ENCODE results near the gene PSG4. TPM values are rescaled to one million over a fixed set of nuclear protein-coding genes. Genes with fewer than 3 reads are reported as not detected.
A peak's percentile ranks its signal among the peaks of the same experiment; 100 is the strongest.
"Not testable (repeated sequence)": the region's sequence is repeated elsewhere in the genome, so short reads cannot be mapped to it uniquely, and the experiment has no call there.

Gene PSG4
- total RNA-seq, 2 donors from 2014 or later: 0.20 to 0.51 TPM

DNA sequence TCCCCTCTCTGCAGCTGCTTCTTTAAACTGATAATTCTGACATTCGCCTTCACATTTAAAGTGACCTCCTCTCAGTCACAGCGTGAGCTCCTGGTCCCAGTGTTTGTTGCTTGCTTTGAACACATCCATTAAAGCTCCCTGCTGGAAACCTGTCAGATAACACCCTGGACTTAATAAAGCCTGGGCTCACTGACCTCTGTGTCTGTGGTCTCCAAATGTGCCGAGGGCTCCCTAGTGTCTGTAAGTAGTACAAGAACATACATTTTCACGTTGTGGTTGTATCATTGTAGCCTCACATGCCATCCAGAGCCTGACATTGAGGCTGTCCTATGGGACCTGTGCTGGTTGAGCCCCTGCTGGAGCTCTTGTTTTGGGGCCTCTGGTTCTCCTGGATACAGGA is 2.6 kb upstream of the PSG4 start:
- Mint-ChIP-seq H3K36me3 (no peaks in the 10 kb centered on the region), H3K27ac (no peak overlapping the region), H3K9me3 (no peaks in the 10 kb centered on the region)
- no peak for ATAC-seq
- no peak for DNase-seq (ENCODE audit: low spot score in 2 of 2)

- not testable (repeated sequence) for H3K36me3 Mint-ChIP-seq, H3K9me3 Mint-ChIP-seq, H3K27ac Mint-ChIP-seq, ATAC-seq
- DNase-seq (ENCODE audit: low spot score in 2 of 2): peak in 1 of 2 donors; percentile 24
Observed at GRCh38 chr19:43207174-43207573, 1.7 kb upstream of the PSG4 start.

GRCh38 chr19:43203611-43204010 is 1.8 kb downstream of the PSG4 start:
- not testable (repeated sequence) for DNase-seq (ENCODE audit: low spot score in 2 of 2); ATAC-seq; H3K27ac Mint-ChIP-seq; H3K36me3 Mint-ChIP-seq; H3K9me3 Mint-ChIP-seq

GRCh38 chr19:43201891-43202290 is 3.5 kb downstream of the PSG4 start:
- not testable (repeated sequence) for H3K36me3 Mint-ChIP-seq; H3K27ac Mint-ChIP-seq; ATAC-seq; DNase-seq (ENCODE audit: low spot score in 2 of 2); H3K9me3 Mint-ChIP-seq

DNA sequence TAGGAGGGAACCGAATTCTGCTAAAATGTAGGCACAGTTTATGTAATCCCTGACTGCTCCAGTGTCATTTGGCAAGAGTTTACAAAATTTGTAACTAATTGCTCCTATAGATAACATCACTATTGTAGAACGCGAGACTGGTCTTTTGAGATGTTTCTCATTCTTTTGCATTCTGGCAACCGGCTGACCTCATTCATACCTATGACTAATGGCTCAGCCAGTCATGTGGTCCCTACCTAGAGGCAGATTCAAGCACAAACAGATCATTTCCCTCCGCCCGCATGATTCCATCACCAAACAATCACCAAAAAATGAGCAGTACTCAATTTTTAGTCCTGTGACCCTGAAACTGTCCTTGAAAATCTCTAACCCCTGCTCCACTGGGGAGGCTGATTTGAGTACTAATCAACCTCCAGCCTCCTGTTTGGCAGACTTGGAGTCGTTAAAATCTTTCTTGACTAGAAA is 4.1 kb downstream of the PSG4 start:
- not testable (repeated sequence) for H3K9me3 Mint-ChIP-seq, H3K36me3 Mint-ChIP-seq, H3K27ac Mint-ChIP-seq

DNA sequence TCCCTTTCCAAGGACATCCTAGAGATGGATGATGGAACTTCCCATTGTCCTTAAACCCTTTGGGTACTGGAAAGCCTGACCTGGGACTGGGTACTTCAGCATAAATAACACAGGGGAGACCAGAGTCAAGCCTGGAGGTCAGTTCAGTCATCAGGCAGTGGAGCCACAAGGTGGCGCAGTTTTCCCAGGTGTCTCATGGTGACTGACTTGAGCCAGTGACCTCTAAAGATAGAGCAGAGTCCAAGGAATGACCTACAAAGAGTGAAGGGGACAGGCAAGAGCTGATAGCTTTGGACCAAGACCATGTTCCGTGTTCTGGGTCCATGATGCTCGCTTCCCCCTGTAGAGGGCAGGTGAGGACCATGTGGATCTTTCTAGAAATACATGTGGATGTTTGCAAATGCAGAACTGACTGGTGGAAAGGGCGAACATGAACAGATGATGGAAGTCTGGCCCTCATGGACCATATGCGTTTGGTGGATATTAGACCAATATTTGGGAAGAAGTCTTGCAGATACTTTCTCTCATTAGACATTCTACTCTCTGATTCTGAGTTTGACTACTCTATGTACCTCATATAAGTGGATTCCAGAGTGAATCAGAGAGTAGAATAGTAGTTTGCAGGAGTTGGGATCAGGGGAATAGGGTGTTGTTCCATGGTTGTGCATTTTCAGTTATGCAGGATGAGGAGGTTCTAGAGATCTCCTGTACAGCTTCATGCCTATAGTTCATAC is 6.6 kb downstream of the PSG4 start:
- H3K27ac Mint-ChIP-seq, H3K36me3 Mint-ChIP-seq, H3K9me3 Mint-ChIP-seq, ATAC-seq: not testable (repeated sequence)
- peak in 1 of 2 donors; percentile 22 for DNase-seq (ENCODE audit: low spot score in 2 of 2)

More for the DNA sequence above, 4.1 kb downstream of the PSG4 start:
- DNase-seq (ENCODE audit: low spot score in 2 of 2); ATAC-seq: not testable (repeated sequence)

DNA sequence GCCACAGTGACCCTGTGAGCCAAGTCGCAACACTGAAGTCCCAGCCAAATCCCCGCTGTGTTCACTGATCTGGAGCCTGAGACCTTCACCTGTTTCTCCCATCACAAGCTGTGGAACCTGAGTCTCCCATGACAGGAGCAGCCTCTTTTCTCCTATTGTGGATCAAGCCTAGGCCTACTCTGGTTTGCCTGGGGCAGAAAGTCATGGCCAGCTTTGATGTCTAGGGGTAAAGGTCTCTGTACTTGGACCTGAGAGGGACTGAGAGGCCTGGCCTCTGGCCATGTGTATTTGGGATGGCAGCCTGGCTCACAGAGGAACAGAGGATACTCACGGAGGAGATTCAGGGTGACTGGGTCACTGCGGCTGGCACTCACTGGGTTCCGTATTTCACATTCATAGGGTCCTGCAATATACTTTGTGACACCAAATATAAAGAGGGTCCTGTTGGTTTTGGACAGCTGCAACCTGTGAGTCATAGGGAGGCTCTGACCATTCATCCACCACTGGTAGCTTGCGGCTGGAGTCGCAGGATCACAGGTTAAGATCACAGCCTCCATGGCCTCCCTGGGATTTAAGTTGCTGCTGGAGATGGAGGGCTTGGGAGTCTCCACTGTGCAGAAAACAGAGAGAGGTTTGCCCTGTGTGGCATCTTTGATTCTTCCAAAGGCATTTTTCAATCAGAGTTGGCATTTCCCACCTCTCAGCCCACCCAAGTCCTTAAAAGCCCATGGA is 7.6 kb downstream of the PSG4 start:
- not testable (repeated sequence) for DNase-seq (ENCODE audit: low spot score in 2 of 2); H3K9me3 Mint-ChIP-seq; ATAC-seq; H3K36me3 Mint-ChIP-seq; H3K27ac Mint-ChIP-seq

GRCh38 chr19:43194397-43194796 is 11.0 kb downstream of the PSG4 start:
- DNase-seq (ENCODE audit: low spot score in 2 of 2); H3K9me3 Mint-ChIP-seq; H3K36me3 Mint-ChIP-seq: not testable (repeated sequence)

DNA sequence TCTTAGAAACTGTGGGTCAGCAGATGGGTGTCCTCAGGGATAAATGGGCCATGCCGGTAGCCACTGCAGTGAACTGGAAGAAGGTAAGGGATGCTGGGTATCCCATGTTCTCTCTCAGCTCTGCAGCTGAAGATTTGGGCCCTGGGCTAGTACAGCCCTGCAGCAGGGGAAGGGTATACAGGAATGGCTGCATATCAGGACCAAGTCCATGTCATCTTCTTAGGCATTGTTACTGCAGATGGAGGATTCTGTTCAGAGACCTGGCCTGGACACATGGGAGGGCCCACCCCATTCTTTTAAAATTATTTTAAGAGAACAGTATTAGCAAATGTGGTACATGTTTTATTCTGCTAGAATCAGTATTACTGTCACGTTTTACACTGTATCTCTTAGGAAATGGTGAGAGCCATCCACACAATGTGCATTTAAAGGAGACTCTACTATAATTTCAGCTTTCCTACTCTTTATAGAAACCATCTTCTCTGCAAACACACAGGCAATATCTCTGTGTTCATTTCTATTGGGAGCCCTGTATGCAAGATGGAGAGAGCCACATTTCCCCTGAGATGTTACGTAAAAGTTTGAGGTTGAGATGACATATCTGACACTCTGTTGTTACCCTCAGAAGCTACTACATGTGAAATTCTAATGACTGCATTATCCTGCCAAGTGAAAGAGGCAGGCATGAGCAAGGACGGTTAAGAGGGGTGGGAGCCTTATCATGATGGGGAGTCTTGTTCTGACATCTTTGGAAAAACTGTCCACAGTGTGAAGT is 12.9 kb downstream of the PSG4 start:
- ATAC-seq; H3K36me3 Mint-ChIP-seq; DNase-seq (ENCODE audit: low spot score in 2 of 2); H3K9me3 Mint-ChIP-seq; H3K27ac Mint-ChIP-seq: not testable (repeated sequence)

More at GRCh38 chr19:43194397-43194796, 11.0 kb downstream of the PSG4 start:
- not testable (repeated sequence) for ATAC-seq, H3K27ac Mint-ChIP-seq

GRCh38 chr19:43188092-43188491 is 17.3 kb downstream of the PSG4 start:
- DNase-seq (ENCODE audit: low spot score in 2 of 2); H3K36me3 Mint-ChIP-seq; H3K27ac Mint-ChIP-seq; H3K9me3 Mint-ChIP-seq; ATAC-seq: not testable (repeated sequence)

DNA sequence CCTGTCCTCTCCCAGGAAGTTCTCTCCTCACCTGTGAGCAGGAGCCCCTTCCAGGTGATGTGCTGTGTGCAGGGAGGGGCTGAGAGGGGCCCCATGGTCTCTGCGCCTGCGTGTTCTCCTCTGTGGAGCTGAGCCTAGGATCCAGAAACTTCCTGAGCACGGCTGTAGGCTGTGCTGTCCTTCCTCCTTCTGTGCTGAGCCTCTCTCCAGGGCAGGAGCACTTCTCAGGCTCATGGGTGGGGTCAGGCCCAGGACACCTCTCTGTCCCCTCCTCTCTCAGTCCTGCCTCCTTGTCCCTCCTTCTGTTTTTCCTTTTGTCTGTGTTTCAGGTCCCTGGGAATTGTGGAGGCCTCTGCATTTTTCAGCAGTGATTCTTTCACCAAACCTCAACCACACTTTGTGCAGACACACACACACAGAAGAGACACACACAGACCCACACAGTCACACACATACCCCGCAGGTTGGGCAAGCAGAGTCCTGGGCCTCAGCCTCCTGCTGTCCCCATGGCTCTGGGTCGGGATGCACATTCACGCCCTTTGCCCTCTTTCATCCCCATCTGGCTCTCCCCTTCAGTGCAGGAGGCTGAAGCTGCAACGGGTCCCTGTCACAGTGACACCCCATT is 19.0 kb downstream of the PSG4 start, which contains the start of gene PSG5:
Gene PSG5 (minus strand): TSS at position 226 of the 625 bp plus-strand sequence. CDS start 131 bp downstream, at position 95.
- H3K9me3 Mint-ChIP-seq; DNase-seq (ENCODE audit: low spot score in 2 of 2); ATAC-seq; H3K36me3 Mint-ChIP-seq: not testable (repeated sequence)
- H3K27ac Mint-ChIP-seq: peak within 1 kb of the TSS in 1 of 2 donors; percentile 50

DNA sequence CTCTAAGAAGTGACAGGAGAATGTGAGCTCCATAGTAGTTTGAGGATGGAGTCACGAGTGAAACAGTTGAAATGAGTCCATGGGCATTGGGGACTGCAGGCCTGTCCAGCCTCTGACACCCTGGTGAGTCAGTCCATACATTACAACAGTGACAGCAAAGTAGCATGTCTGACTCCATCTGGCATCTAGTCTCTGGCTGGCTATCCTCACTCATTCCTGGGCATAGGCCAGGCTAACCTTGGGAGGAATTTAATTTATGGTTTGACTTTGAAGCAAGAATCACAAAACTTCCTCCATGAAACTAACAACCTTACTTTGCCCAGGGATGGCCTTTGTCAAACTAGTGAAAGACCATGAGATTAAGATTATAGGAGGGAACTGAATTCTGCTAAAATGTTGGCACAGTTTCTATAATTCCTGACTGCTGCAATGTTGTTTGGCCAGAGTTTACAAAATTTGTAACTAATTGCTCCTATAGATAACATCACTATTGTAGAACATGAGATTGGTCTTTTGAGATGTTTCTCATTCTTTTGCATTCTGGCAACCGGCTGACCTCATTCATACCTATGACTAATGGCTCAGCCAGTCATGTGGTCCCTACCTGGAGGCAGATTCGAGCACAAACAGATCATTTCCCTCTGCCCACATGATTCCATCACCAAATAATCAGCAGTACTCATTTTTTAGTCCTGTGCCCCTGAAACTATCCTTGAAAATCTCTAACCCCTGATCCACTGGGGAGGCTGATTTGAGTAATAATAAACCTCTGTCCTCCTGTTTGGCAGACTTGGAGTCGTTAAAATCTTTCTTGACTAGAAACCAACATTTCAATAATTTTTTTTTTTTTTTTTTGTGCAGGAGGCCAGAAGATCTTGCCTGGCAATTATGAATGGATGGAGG is 23.3 kb downstream of the PSG4 start:
- ATAC-seq; DNase-seq (ENCODE audit: low spot score in 2 of 2); H3K27ac Mint-ChIP-seq; H3K9me3 Mint-ChIP-seq; H3K36me3 Mint-ChIP-seq: not testable (repeated sequence)

DNA sequence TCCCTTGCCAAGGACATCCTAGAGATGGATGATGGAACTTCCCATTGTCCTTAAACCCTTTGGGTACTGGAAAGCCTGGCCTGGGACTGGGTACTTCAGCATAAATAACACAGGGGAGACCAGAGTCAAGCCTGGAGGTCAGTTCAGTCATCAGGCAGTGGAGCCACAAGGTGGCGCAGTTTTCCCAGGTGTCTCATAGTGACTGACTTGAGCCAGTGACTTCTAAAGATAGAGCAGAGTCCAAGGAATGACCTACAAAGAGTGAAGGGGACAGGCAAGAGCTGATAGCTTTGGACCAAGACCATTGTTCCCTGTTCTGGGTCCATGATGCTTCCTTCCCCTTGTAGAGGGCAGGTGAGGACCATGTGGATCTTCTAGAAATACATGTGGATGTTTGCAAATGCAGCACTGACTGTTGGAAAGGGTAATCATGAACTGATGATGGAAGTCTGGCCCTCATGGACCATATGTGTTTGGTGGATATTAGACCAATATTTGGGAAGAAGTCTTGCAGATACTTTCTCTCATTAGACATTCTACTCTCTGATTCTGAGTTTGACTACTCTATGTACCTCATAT is 25.8 kb downstream of the PSG4 start:
- not testable (repeated sequence) for H3K9me3 Mint-ChIP-seq, ATAC-seq, H3K36me3 Mint-ChIP-seq, H3K27ac Mint-ChIP-seq
- DNase-seq (ENCODE audit: low spot score in 2 of 2): peak in 1 of 2 donors; percentile 18

- not testable (repeated sequence) for DNase-seq (ENCODE audit: low spot score in 2 of 2); ATAC-seq; H3K36me3 Mint-ChIP-seq; H3K27ac Mint-ChIP-seq; H3K9me3 Mint-ChIP-seq
Observed at GRCh38 chr19:43178577-43178976, 26.9 kb downstream of the PSG4 start.

DNA sequence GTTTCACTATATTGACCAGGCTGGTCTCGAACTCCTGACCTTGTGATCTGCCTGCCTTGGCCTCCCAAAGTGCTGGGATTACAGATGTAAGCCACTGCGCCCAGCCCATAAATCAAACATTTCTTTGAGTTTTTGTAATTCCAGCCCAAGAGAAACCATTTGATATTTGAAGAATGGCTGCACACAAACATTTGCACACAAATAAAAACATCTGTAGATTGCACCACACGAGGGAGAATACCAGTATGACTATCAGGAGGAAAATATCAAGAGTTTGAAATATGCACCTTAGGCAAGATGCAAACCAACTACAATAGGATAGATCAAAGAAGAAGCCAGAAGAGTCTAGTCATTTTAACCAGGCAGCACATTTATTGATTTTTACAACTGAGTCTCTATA is 39.5 kb downstream of the PSG4 start:
- not testable (repeated sequence) for ATAC-seq, H3K27ac Mint-ChIP-seq

More for the DNA sequence above, 39.5 kb downstream of the PSG4 start:
- H3K36me3 Mint-ChIP-seq; H3K9me3 Mint-ChIP-seq; DNase-seq (ENCODE audit: low spot score in 2 of 2): not testable (repeated sequence)
